WERI-Rb-1 (cell line): Measurements from ENCODE around the gene WWOX.

Experiments used
- DNase-seq: peaks from one replicate; pipeline ENCODE4 v3.0.0-alpha.2; 2020
- H3K27ac ChIP-seq: fragments of 250-450 bp; sonication (Bioruptor Pico); 2 replicates; pipeline ENCODE4 v1.5.1; 2020; ENCODE audit warnings: mild to moderate bottlenecking, moderate library complexity
- H3K27me3 ChIP-seq: fragments of 250-450 bp; sonication (Bioruptor Pico); 2 replicates; pipeline ENCODE4 v1.5.1; 2021; ENCODE audit warnings: mild to moderate bottlenecking, low read depth, moderate library complexity; ENCODE audit not compliant: insufficient read depth, severe bottlenecking
- H3K36me3 ChIP-seq: fragments of 250-450 bp; sonication (Bioruptor Pico); 2 replicates; pipeline ENCODE4 v1.5.1; 2020; ENCODE audit warnings: mild to moderate bottlenecking, moderate library complexity
- H3K4me3 ChIP-seq: 2 replicates; pipeline ENCODE4 v1.5.1; 2011; ENCODE audit warnings: low read depth, mild to moderate bottlenecking, control low read depth, low read length
- H3K9me3 ChIP-seq: fragments of 250-450 bp; sonication (Bioruptor Pico); 2 replicates; pipeline ENCODE4 v1.5.1; 2021; ENCODE audit warnings: mild to moderate bottlenecking, moderate library complexity; ENCODE audit not compliant: severe bottlenecking
- TF ChIP-seq, protein P1 (sequence below): IDR thresholded peaks from 2 replicates; pipeline ENCODE4 v1.5.1; 2011; ENCODE audit warnings: low read depth, mild to moderate bottlenecking, control low read depth, inconsistent platforms, low read length

WWOX gene

GRCh38 chr16:78161023-78161729 lies 61.7 kb downstream of the WWOX start:
- Histone ChIP-seq H3K4me3 (no peak overlapping the region), H3K27ac (no peak overlapping the region), H3K9me3 (no peaks in the 10 kb centered on the region), H3K27me3 (no peaks in the 10 kb centered on the region), H3K36me3 (no peaks in the 10 kb centered on the region)
- no peak for DNase-seq
- TF ChIP-seq, protein P1, sequence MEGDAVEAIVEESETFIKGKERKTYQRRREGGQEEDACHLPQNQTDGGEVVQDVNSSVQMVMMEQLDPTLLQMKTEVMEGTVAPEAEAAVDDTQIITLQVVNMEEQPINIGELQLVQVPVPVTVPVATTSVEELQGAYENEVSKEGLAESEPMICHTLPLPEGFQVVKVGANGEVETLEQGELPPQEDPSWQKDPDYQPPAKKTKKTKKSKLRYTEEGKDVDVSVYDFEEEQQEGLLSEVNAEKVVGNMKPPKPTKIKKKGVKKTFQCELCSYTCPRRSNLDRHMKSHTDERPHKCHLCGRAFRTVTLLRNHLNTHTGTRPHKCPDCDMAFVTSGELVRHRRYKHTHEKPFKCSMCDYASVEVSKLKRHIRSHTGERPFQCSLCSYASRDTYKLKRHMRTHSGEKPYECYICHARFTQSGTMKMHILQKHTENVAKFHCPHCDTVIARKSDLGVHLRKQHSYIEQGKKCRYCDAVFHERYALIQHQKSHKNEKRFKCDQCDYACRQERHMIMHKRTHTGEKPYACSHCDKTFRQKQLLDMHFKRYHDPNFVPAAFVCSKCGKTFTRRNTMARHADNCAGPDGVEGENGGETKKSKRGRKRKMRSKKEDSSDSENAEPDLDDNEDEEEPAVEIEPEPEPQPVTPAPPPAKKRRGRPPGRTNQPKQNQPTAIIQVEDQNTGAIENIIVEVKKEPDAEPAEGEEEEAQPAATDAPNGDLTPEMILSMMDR = no peak

DNA sequence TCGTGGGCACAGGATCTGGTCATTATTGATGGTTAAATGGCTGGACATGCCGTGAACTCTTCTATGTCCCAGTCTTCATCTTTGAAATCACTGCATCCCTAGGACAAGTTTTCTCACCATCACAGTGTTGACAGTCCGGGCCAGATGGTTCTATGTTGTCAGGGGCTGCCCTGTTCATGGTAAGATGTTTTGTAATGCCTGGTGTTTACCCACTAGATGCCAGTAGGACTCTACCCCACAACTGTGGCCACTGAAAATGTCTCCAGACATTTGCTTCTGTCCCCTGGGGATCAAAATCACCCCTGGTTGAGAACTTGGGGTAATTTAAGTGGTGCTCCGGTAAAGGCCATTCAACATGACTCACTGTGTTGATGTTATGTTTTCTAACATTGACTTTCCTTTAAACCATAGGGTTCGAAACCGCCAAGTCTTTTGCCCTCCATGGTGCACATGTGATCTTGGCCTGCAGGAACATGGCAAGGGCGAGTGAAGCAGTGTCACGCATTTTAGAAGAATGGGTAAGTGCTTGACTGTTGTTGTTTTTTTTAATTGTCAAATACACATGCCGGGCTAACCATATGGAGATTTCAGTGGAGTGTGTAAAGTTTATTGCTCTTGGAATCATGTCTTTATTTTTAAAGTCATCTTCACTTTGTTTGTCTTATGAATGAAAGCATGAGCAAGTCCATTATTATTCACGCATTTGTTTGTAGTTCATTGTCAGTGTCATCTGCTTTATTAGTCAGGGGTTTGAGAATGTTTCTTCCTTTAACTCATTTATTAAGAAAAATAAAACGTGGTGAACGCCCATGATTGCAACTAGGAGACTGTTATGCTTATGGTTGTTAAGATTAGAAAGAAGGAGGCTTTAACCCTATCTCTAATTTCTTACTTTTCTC lies 64.6 kb downstream of the WWOX start:
- Histone ChIP-seq H3K27me3 (no peaks in the 10 kb centered on the region), H3K36me3 (no peaks in the 10 kb centered on the region), H3K27ac (no peak overlapping the region), H3K9me3 (no peaks in the 10 kb centered on the region), H3K4me3 (no peak overlapping the region)
- TF ChIP-seq, protein P1 = no peak
- no peak for DNase-seq

DNA sequence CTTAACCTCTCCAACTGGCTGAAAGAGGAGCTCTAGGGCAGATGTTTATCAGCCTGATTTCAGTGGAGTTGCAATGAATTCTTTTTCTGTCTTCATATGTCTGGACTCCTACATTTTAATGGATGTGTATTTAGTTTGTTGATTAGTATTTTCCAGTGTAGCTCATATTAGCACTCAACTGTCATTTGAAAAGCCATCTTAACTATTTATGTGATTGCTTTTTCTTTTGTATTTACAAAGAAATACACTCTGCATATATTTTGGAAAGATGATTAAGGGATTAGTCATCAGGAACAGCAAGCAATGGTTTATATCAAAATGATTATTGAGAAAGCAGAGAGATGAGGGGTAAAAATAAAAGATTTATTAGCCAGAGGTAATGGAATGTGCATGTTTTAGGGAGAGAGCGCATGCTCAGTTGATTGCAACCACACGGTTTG lies 71.1 kb downstream of the WWOX start:
- TF ChIP-seq, protein P1 = no peak
- no peak overlapping the region for H3K4me3 ChIP-seq

DNA sequence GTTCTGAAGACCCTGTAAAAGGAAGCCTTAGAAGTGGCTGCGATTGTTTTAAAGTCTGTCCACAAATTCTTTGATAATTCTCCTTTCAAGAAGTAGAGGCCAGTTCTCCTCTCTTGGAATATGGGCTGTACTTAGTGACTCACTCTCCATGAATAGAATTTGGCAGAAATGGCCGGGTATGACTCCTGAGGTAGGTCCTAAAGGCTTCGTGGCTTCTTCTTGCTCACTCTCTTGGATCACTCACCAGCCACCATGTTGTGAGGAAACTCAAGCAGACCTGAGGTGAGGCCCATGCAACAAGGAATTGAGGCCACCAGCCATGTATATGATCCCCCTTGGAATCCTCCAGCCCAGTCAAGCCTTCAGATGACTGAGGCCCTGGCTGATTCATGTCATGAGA lies 75.8 kb downstream of the WWOX start:
- no peaks in the 10 kb centered on the region for H3K27me3 ChIP-seq
- H3K27ac ChIP-seq = no peak overlapping the region
- TF ChIP-seq, protein P1 = no peak
- H3K4me3 ChIP-seq = no peak overlapping the region
- no peaks in the 10 kb centered on the region for H3K9me3 ChIP-seq
- H3K36me3 ChIP-seq = no peaks in the 10 kb centered on the region
- DNase-seq = no peak

More for the DNA sequence above, 71.1 kb downstream of the WWOX start:
- no peaks in the 10 kb centered on the region for H3K27me3 ChIP-seq
- no peaks in the 10 kb centered on the region for H3K9me3 ChIP-seq
- no peaks in the 10 kb centered on the region for H3K36me3 ChIP-seq
- H3K27ac ChIP-seq = no peak overlapping the region
- no peak for DNase-seq

DNA sequence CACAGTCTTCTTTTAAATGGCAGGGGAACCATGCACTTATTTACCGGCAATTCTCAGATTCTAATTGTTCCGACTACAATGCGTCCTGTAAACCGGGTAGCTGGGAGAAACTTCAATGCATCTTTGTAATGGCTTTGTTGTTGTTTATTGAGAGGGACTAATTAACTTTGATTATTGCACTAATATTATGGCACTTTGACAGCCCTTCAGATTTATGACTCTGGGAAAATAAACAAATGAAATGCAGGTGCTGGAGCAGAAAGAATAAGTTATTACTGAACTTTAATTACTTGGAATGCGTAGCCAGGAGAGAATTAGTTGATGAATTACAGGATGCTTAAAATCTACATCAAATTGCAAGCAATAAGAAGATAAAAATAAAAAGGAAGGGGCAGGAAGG lies 77.0 kb downstream of the WWOX start:
- H3K36me3 ChIP-seq = no peaks in the 10 kb centered on the region
- TF ChIP-seq, protein P1 = no peak
- H3K4me3 ChIP-seq = no peak overlapping the region
- no peak for DNase-seq
- H3K9me3 ChIP-seq = no peaks in the 10 kb centered on the region
- H3K27me3 ChIP-seq = no peaks in the 10 kb centered on the region
- H3K27ac ChIP-seq = no peak overlapping the region
